IMR-90 (cell line): ENCODE results near the gene WWC2. TPM values are rescaled to one million over a fixed set of nuclear protein-coding genes. Genes with fewer than 3 reads are reported as not detected.

ENCODE experiments used
- ATAC-seq: fragments of 200-7000 bp; cut with Tn5 transposase; 2 replicates; pipeline ENCODE4 v1.9.1; 2020; ENCODE audit warnings: low read depth, mild to moderate bottlenecking, moderate library complexity
- BruUV-seq: library from RNA; stranded (reverse); fragments of 400-500 nt; replicated peaks from 2 replicates; lab custom pipeline; 2021; lab: Mats Ljungman, UMichigan
- CTCF ChIA-PET: fragments of 300-600 bp; formaldehyde crosslinking; extraction: SDS; loops from one replicate; lab custom pipeline; 2021; ENCODE audit warnings: antibody characterized with exemption; lab: Yijun Ruan, JAX
- POLR2A ChIA-PET: fragments of 300-600 bp; sonication (Branson Sonifier 250); formaldehyde crosslinking; loops from one replicate; lab custom pipeline; 2022; ENCODE audit warnings: antibody characterized with exemption; ENCODE audit not compliant: unreplicated experiment; lab: Charles Lee
- DNase-seq: peaks from one replicate; pipeline ENCODE4 v3.0.0; 2013
- H2AFZ ChIP-seq: replicated peaks from 2 replicates; pipeline ENCODE3; 2013; ENCODE audit warnings: low read length, mild to moderate bottlenecking; ENCODE audit not compliant: poor library complexity
- H2AK5ac ChIP-seq: 2 replicates; pipeline ENCODE4 v1.6.1; 2013; ENCODE audit warnings: low read depth, low read length, inconsistent platforms
- H2AK9ac ChIP-seq: replicated peaks from 2 replicates; pipeline ENCODE3; 2013; ENCODE audit warnings: mild to moderate bottlenecking, low read depth, low read length, moderate library complexity; ENCODE audit not compliant: poor library complexity
- H2BK120ac ChIP-seq: 2 replicates; pipeline ENCODE4 v1.6.1; 2013; ENCODE audit warnings: low read depth, low read length, inconsistent platforms
- H2BK15ac ChIP-seq: 3 replicates; pipeline ENCODE4 v1.6.1; 2013; ENCODE audit warnings: low read depth, low read length, inconsistent platforms
- H2BK20ac ChIP-seq: 2 replicates; pipeline ENCODE4 v1.6.1; 2013; ENCODE audit warnings: low read depth, mild to moderate bottlenecking, inconsistent platforms, low read length, moderate library complexity
- H2BK5ac ChIP-seq: 2 replicates; pipeline ENCODE4 v1.6.1; 2013; ENCODE audit warnings: mild to moderate bottlenecking, low read depth, low read length, inconsistent platforms; ENCODE audit not compliant: poor library complexity, severe bottlenecking
- H3K14ac ChIP-seq: replicated peaks from 2 replicates; pipeline ENCODE4 v1.6.1; 2013; ENCODE audit warnings: low read depth, low read length, inconsistent platforms
- H3K18ac ChIP-seq: 2 replicates; pipeline ENCODE4 v1.6.1; 2013; ENCODE audit warnings: low read depth, low read length, control low read depth
- H3K23ac ChIP-seq: 2 replicates; pipeline ENCODE4 v1.6.1; 2013; ENCODE audit warnings: low read depth, low read length, inconsistent platforms
- H3K27ac ChIP-seq: 2 replicates; pipeline ENCODE4 v1.5.1; 2013; ENCODE audit warnings: mild to moderate bottlenecking, control low read depth, low read length; ENCODE audit not compliant: insufficient read depth
- H3K27me3 ChIP-seq: 2 replicates; pipeline ENCODE4 v1.6.1; 2013; ENCODE audit warnings: low read length; ENCODE audit not compliant: control insufficient read depth, insufficient read depth
- H3K36me3 ChIP-seq: 2 replicates; pipeline ENCODE4 v1.6.1; 2013; ENCODE audit warnings: low read length, mixed read lengths; ENCODE audit not compliant: control insufficient read depth, insufficient read depth
- H3K4ac ChIP-seq: 2 replicates; pipeline ENCODE4 v1.6.1; 2013; ENCODE audit warnings: low read depth, low read length, inconsistent platforms
- H3K4me1 ChIP-seq: 2 replicates; pipeline ENCODE4 v1.6.1; 2013; ENCODE audit warnings: low read length, mixed read lengths; ENCODE audit not compliant: control insufficient read depth, insufficient read depth
- H3K4me2 ChIP-seq: 2 replicates; pipeline ENCODE4 v1.6.1; 2013; ENCODE audit warnings: low read depth, mild to moderate bottlenecking, control low read depth, low read length, moderate library complexity
- H3K4me3 ChIP-seq: 2 replicates; pipeline ENCODE4 v1.5.1; 2013; ENCODE audit warnings: low read depth, mild to moderate bottlenecking, control low read depth, low read length, moderate library complexity; ENCODE audit not compliant: insufficient read depth
- H3K56ac ChIP-seq: 2 replicates; pipeline ENCODE4 v1.6.1; 2013; ENCODE audit warnings: low read length, inconsistent platforms; ENCODE audit not compliant: insufficient read depth; ENCODE audit errors: extremely low read depth
- H3K79me1 ChIP-seq, 2 experiments: 2 replicates each; pipeline ENCODE4 v1.6.1; 2013; ENCODE audit warnings: low read length in 2 of 2, inconsistent platforms in 1 of 2, low read depth in 1 of 2
- H3K9ac ChIP-seq: 2 replicates; pipeline ENCODE4 v1.6.1; 2013; ENCODE audit warnings: low read depth, low read length, control low read depth
- H3K9me1 ChIP-seq: 2 replicates; pipeline ENCODE4 v1.6.1; 2013; ENCODE audit warnings: low read length, inconsistent platforms; ENCODE audit not compliant: insufficient read depth
- H3K9me3 ChIP-seq: 2 replicates; pipeline ENCODE4 v1.6.1; 2013; ENCODE audit warnings: low read length; ENCODE audit not compliant: control insufficient read depth, insufficient read depth
- H4K20me1 ChIP-seq: 2 replicates; pipeline ENCODE4 v1.6.1; 2013; ENCODE audit warnings: low read length, inconsistent platforms; ENCODE audit not compliant: insufficient read depth
- H4K5ac ChIP-seq: 2 replicates; pipeline ENCODE4 v1.6.1; 2013; ENCODE audit warnings: mild to moderate bottlenecking, low read depth, low read length, control low read depth
- H4K8ac ChIP-seq, 2 experiments: 2 replicates each; pipeline ENCODE4 v1.6.1; 2013; ENCODE audit warnings: low read depth in 2 of 2, low read length in 2 of 2, control low read depth in 1 of 2, inconsistent platforms in 1 of 2
- H4K91ac ChIP-seq: 2 replicates; pipeline ENCODE4 v1.6.1; 2013; ENCODE audit warnings: low read depth, low read length, inconsistent platforms; ENCODE audit not compliant: insufficient read depth
- CEBPB ChIP-seq: IDR thresholded peaks from 2 replicates; pipeline ENCODE4 v1.6.1; 2012; ENCODE audit warnings: low read depth, low read length, improper control_type of control experiment
- MXI1 ChIP-seq: IDR thresholded peaks from 2 replicates; pipeline ENCODE4 v1.6.1; 2012; ENCODE audit warnings: low read depth, mild to moderate bottlenecking, low read length, moderate library complexity, borderline replicate concordance
- RFX5 ChIP-seq: IDR thresholded peaks from 2 replicates; pipeline ENCODE4 v1.8.0; 2012; ENCODE audit warnings: low read depth, mild to moderate bottlenecking, low read length, moderate library complexity
- WGBS, 2 experiments: methylation state at CpG; one replicate each; pipeline versions ENCODE4 v1.1.5 to v1.1.7; 2013; ENCODE audit warnings: missing lambda C conversion rate in 2 of 2; ENCODE audit not compliant: insufficient read length in 1 of 2; ENCODE audit errors: extremely low coverage in 2 of 2; 5-methylcytosine and 5-hydroxymethylcytosine counted together
- dilution Hi-C: fragments of 300-500 bp; cut with HindIII; formaldehyde crosslinking; loops from one replicate; pipeline ENCODE4 v1.14.3; 2018; ENCODE audit warnings: low sequenced_read_pairs; ENCODE audit not compliant: unreplicated experiment
- in situ Hi-C: fragments of 300-500 bp; cut with MboI; formaldehyde crosslinking; loops from 3 replicates; pipeline ENCODE4 v1.14.3; 2019; ENCODE audit warnings: low sequenced_read_pairs, inconsistent platforms, mixed read lengths
- intact Hi-C: fragments of 100-400 bp; cut with micrococcal nuclease; formaldehyde crosslinking; loops from 2 replicates; pipeline ENCODE4 v1.10.0; 2022
- polyA plus RNA-seq, 3 experiments: library from polyadenylated mRNA; depleted of rRNA; stranded (reverse); fragments of >200 nt; gene quantifications; 2 replicates each; pipeline ENCODE4 v1.2.3, GENCODE V29; 2012; ENCODE audit warnings: low replicate concordance in 1 of 3
- total RNA-seq: library from RNA; depleted of rRNA; stranded (reverse); fragments of >200 nt; gene quantifications from 2 replicates; pipeline ENCODE4 v1.2.3, GENCODE V29; 2012

Gene WWC2
- total and polyA plus RNA-seq, 2 of the 4 experiments (the other 2 are of a cell fraction), result 26.6 to 27.4 TPM

GRCh38 chr4:183153190-183153916, 54.3 kb downstream of the WWC2 start:
- Histone ChIP-seq H4K20me1 (peaks cover 39% of the 10 kb centered on the region), H3K9ac (no peak overlapping the region), H3K79me1 (peaks cover 33 to 64% of the 10 kb centered on the region in 2 experiments), H2AK9ac (no peak overlapping the region), H3K4me1 (peaks cover 9% of the 10 kb centered on the region), H4K8ac (no peak overlapping the region), H3K14ac (no peak overlapping the region), H3K4me2 (no peak overlapping the region), H2AFZ (no peak overlapping the region), H3K27ac (no peak overlapping the region), H3K4ac (no peak overlapping the region), H3K36me3 (no peaks in the 10 kb centered on the region; the same call in 1 of the 2 replicates), H3K56ac (no peak overlapping the region), H3K23ac (no peak overlapping the region), H3K4me3 (no peak overlapping the region), H4K5ac (no peak overlapping the region), H3K18ac (no peak overlapping the region), H2BK5ac (no peak overlapping the region), H3K9me3 (no peaks in the 10 kb centered on the region), H2BK120ac (no peak overlapping the region), H2AK5ac (no peak overlapping the region), H3K27me3 (no peaks in the 10 kb centered on the region), H3K9me1 (peaks cover 12% of the 10 kb centered on the region), H2BK20ac (no peak overlapping the region), H4K91ac (no peak overlapping the region), H2BK15ac (no peak overlapping the region)
- in situ Hi-C loops (no loop called here), dilution Hi-C loops (no loop called here), intact Hi-C loops (no loop called here)
- no peak for ATAC-seq
- no peak for TF ChIP-seq RFX5
- no peak for TF ChIP-seq CEBPB
- no peak for TF ChIP-seq MXI1
- ChIA-PET CTCF (no interaction called here), POLR2A (no interaction called here)
- BruUV-seq, result no TSS peak
- no CpG with 5 or more reads among the region's 6 CpGs for WGBS, 2 experiments
- no peak for DNase-seq
